Tibial artery (tissue), 4 donors: ENCODE data around the gene GGT7.

ENCODE experiments used
- DNase-seq, 2 donors: peaks; one replicate each; pipeline ENCODE4 v3.0.0-alpha.2; 2019
- H3K27ac ChIP-seq, 2 donors: fragments of 200-600 bp; sonication (generic) in 1 of 2; 1 replicate in 1 of 2; 2 replicates in 1 of 2; pipeline ENCODE4 v1.5.1; 2018 to 2019; ENCODE audit warnings: mild to moderate bottlenecking in 1 of 2
- H3K27me3 ChIP-seq, 2 donors: fragments of 200-600 bp; sonication (generic) in 1 of 2; one replicate each; pipeline versions ENCODE4 v1.5.1 to v1.6.0; 2016 to 2019
- H3K36me3 ChIP-seq, 3 donors: fragments of 200-600 bp; sonication (generic) in 2 of 3; one replicate each; pipeline ENCODE4 v1.5.1; 2016 to 2019; ENCODE audit warnings: mild to moderate bottlenecking in 2 of 3
- H3K4me1 ChIP-seq, 4 donors: fragments of 200-600 bp; sonication (generic) in 2 of 4; 1 replicate in 3 of 4; 2 replicates in 1 of 4; pipeline ENCODE4 v1.5.1; 2016 to 2019
- H3K4me3 ChIP-seq, 2 donors: fragments of 200-600 bp; sonication (generic) in 1 of 2; 1 replicate in 1 of 2; 2 replicates in 1 of 2; pipeline ENCODE4 v1.5.1; 2018 to 2019; ENCODE audit warnings: mild to moderate bottlenecking in 2 of 2
- H3K9me3 ChIP-seq, 3 donors: fragments of 200-600 bp; sonication (generic) in 1 of 3; one replicate each; pipeline ENCODE4 v1.5.1; 2016 to 2019
- CTCF ChIP-seq, 2 experiments: fragments of 200-600 bp in 1 of 2; fragments of 450-650 bp in 1 of 2; IDR thresholded peaks; one replicate each; pipeline ENCODE4 v1.5.1; 2017 to 2019; ENCODE audit warnings: antibody characterized with exemption in 2 of 2, mild to moderate bottlenecking in 1 of 2, moderate library complexity in 1 of 2
- intact Hi-C: fragments of 100-400 bp; cut with DNase I; formaldehyde crosslinking; loops from one replicate; pipeline ENCODE4 v1.15.0; 2023; ENCODE audit warnings: low total_unique reads

The GGT7 gene

GRCh38 chr20:34852298-34852697 lies 20.4 kb downstream of the GGT7 start:
- Histone ChIP-seq H3K36me3 (peaks cover 60 to 95% (median 74%) of the 10 kb centered on the region in 3 donors), H3K4me1 (no peaks in the 10 kb centered on the region), H3K9me3 (no peaks in the 10 kb centered on the region), H3K4me3 (no peak overlapping the region), H3K27ac (no peak overlapping the region), H3K27me3 (no peaks in the 10 kb centered on the region)
- intact Hi-C loops, result no loop called here
- no peak for TF ChIP-seq CTCF (IDR thresholded peaks at IDR 0.05)
- DNase-seq, result no peak

- intact Hi-C loops, result no loop called here
- H3K36me3 ChIP-seq, result peaks cover 49 to 96% (median 65%) of the 10 kb centered on the region in 3 donors
- H3K27me3 ChIP-seq, result no peaks in the 10 kb centered on the region
- no peak for DNase-seq
- H3K9me3 ChIP-seq, result no peaks in the 10 kb centered on the region
- no peak for TF ChIP-seq CTCF (IDR thresholded peaks at IDR 0.05)
- H3K4me1 ChIP-seq, result no peaks in the 10 kb centered on the region
- no peak overlapping the region for H3K27ac ChIP-seq
- no peak overlapping the region for H3K4me3 ChIP-seq
These were observed 21.7 kb downstream of the GGT7 start for GRCh38 chr20:34850969-34851368.

- no peak for TF ChIP-seq CTCF (IDR thresholded peaks at IDR 0.05)
- intact Hi-C loops, result loop anchor here (10.0 kb wide), 1 partner anchor 345 kb away; no protein-coding TSS in a partner anchor
- no peaks in the 10 kb centered on the region for H3K27me3 ChIP-seq
- H3K4me1 ChIP-seq, result no peaks in the 10 kb centered on the region
- no peak overlapping the region for H3K4me3 ChIP-seq
- DNase-seq, result no peak
- no peak overlapping the region for H3K27ac ChIP-seq
- H3K9me3 ChIP-seq, result no peaks in the 10 kb centered on the region
- H3K36me3 ChIP-seq, result peaks cover 48 to 96% (median 62%) of the 10 kb centered on the region in 3 donors
These were observed 22.9 kb downstream of the GGT7 start for GRCh38 chr20:34849778-34850177.

- intact Hi-C loops, result loop anchor here (10.0 kb wide), 1 partner anchor 346 kb away; no protein-coding TSS in a partner anchor
- no peaks in the 10 kb centered on the region for H3K27me3 ChIP-seq
- H3K4me1 ChIP-seq, result no peaks in the 10 kb centered on the region
- no peak overlapping the region for H3K4me3 ChIP-seq
- TF ChIP-seq CTCF (IDR thresholded peaks at IDR 0.05), result no peak
- DNase-seq, result no peak
- H3K27ac ChIP-seq, result no peak overlapping the region
- no peaks in the 10 kb centered on the region for H3K9me3 ChIP-seq
- H3K36me3 ChIP-seq, result peaks cover 36 to 90% (median 50%) of the 10 kb centered on the region in 3 donors
These were observed 24.1 kb downstream of the GGT7 start for GRCh38 chr20:34848597-34848996.

GRCh38 chr20:34843421-34843820 lies 29.2 kb downstream of the GGT7 start:
- Histone ChIP-seq H3K27ac (no peak overlapping the region), H3K4me3 (no peak overlapping the region), H3K36me3 (peaks cover 0 to 41% (median 10%) of the 10 kb centered on the region in 3 donors), H3K4me1 (no peaks in the 10 kb centered on the region), H3K9me3 (no peaks in the 10 kb centered on the region), H3K27me3 (no peaks in the 10 kb centered on the region)
- intact Hi-C loops, result loop anchor here (10.0 kb wide), 1 partner anchor 351 kb away; no protein-coding TSS in a partner anchor
- TF ChIP-seq CTCF (IDR thresholded peaks at IDR 0.05), result no peak
- no peak for DNase-seq

- DNase-seq, result no peak
- Histone ChIP-seq H3K4me3 (no peak overlapping the region), H3K27ac (no peak overlapping the region), H3K36me3 (peaks cover 0 to 28% (median 0%) of the 10 kb centered on the region in 3 donors), H3K4me1 (no peaks in the 10 kb centered on the region), H3K9me3 (no peaks in the 10 kb centered on the region), H3K27me3 (no peaks in the 10 kb centered on the region)
- intact Hi-C loops, result loop anchor here (10.0 kb wide), 1 partner anchor 353 kb away; no protein-coding TSS in a partner anchor
- TF ChIP-seq CTCF (IDR thresholded peaks at IDR 0.05), result no peak
These were observed 30.5 kb downstream of the GGT7 start for GRCh38 chr20:34842143-34842542.
